Measurements from ENCODE around the gene LRRC7.
"Not testable (repeated sequence)": the region's sequence is repeated elsewhere in the genome, so short reads cannot be mapped to it uniquely, and the experiment has no call there.

LRRC7 gene

DNA sequence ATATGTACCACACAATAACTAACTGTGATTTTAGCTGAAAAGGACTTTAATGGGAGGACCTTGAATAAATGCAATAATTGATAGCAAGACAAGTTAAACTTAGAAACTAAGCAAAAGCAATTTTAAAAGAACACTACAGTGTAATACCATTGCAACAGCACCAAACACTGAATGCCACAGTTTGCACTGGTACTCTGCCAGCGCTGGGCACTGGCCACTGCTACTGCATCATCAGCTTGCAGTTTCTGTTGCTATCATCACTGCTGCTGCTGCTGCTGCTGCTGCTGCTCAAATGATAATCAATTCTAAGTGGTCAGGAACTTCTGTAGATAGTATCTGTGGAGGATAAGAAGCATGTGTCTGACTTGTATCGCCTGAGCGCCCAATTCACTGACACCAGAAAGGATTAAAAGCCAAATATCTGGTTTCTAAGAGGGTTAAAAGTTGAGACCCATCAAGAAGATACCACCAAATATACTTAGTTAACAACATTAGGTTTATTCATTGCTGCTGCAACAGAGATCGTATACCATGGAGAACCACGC lies 330.8 kb downstream of the LRRC7 start:
- DNase-seq: no peak

DNA sequence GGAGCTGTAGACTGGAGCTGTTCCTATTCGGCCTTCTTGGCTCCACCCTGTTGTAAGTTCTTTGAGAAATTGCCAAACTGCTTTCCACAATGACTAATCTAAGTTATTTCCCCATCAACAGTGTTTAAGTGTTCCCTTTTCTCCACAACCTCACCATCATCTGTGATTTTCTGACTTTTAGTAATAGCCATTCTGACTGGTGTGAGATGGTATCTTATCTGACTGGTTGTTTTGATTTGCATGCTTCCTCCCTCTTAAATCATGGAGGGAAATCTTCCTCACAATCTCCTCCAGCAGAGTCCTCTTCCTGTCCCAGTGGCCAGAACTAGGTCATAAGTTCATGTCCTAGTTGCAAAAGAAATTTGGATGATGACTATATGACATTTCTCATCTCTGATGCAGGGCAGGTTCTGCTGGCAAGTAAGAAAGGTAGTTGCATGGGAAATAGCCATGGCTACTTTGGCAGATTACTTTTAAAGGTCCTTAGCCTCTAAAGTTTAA lies 343.6 kb downstream of the LRRC7 start:
- no peak for DNase-seq

- DNase-seq: no peak
Observed at GRCh38 chr1:69913977-69914376, 346.3 kb downstream of the LRRC7 start.

GRCh38 chr1:69914976-69915765 lies 347.4 kb downstream of the LRRC7 start:
- no peak for DNase-seq

GRCh38 chr1:69919129-69919921 lies 351.6 kb downstream of the LRRC7 start:
- DNase-seq: no peak

- no peak for DNase-seq
Observed at GRCh38 chr1:69919922-69920273, 352.2 kb downstream of the LRRC7 start.

DNA sequence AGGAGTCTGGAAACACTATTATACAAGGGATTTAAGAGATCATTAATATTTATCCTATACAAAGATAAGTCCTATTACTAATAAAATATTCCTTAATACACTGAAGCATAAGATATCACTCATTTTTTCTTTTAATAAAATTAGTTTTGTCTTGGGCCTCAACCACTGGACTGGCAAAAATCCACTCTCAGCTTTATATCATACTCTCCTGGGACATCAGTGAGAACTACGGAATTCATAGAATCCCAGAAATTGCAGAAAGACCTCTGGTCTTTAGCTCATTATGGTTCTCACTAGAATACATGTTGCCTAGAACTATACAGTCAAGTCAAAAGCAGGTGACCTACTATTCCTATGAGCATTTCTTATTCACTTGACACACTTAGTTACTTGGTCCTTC lies 352.7 kb downstream of the LRRC7 start:
- DNase-seq: no peak

- DNase-seq: no peak
Observed at GRCh38 chr1:69921486-69921885, 353.8 kb downstream of the LRRC7 start.

DNA sequence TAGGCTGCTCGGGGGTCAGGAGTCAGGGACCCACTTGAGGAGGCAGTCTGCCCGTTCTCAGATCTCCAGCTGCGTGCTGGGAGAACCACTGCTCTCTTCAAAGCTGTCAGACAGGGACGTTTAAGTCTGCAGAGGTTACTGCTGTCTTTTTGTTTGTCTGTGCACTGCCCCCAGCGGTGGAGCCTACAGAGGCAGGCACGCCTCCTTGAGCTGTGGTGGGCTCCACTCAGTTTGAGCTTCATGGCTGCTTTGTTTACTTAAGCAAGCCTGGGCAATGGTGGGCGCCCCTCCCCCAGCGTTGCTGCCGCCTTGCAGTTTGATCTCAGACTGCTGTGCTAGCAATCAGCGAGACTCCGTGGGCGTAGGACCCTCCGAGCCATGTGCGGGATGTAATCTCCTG lies 360.5 kb downstream of the LRRC7 start:
- not testable (repeated sequence) for DNase-seq

DNA sequence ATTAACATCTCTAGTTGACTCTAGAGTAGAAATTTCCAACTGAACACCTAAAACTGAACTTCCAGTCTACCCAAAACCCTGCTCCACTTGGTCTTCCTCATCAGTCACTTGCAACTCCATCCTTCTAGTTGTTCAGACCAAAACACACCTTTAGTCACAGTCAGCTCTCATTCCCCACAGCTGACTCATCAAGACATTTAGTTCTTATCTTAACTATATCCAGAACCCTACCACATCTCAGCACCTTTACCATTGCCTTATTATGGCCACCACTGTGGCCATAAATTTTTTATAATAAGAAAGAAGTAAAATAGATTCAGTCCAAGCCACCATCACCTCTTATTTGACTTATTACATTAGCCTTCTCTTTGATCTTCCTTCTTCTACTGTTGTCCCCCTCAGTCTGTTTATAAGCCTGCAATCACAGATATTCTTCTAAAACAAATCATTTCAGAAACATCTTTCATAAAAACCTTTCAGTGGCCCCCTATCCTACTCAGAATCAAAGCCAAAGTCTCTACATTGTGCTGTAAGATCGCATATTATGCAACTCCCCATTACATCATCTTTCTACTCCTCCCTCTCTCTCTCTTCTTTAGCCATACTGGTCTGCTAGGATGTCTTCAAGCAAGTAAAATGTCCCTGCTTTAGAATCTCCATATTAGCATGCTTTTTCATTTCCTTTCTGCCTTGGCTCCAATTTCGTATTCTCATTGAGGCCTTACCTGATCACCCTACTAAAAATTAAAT lies 361.8 kb downstream of the LRRC7 start:
- DNase-seq: no peak

- DNase-seq: no peak
Observed at GRCh38 chr1:69930396-69930795, 362.7 kb downstream of the LRRC7 start.

DNA sequence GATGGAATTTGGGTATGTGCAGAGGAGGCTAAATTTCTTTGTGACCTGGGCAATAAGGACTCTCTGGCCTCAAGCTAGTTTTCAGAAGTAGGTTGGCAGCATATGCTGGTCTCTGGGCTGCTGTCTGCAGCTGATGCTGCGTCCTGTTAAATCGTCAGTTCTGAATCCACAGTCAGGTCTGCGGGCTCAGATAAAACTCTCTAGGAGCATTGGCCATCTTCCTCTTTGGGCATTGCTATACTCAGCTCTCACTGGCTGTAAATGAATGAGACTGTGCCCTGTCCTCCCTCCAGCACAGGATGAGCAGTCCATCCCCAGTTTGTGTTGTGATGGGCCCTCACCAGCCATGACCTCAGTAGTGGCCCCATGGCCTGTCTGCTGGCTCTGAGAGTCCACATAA lies 365.0 kb downstream of the LRRC7 start:
- DNase-seq: no peak

DNA sequence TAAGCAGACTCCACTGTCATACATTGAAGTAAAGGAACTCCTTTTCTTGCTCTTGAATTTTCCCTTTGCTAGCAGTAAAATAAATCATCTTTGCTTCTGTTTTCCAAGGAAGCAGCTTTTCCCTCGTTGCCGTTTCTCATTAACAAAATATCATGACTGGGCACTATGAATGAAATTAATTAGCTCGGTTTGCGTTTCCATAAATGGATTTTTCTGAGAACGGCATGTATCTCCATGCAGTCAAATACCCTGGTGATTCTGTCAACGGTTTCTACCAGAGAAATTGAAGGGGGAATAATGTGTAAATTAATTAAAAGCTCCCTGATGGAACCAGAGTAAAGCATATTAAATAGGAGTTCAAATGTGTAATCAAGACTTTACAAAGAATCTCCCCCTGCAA lies 372.5 kb downstream of the LRRC7 start:
- no peak for DNase-seq

- no peak for DNase-seq
Observed at GRCh38 chr1:69940816-69941215, 373.1 kb downstream of the LRRC7 start.

DNA sequence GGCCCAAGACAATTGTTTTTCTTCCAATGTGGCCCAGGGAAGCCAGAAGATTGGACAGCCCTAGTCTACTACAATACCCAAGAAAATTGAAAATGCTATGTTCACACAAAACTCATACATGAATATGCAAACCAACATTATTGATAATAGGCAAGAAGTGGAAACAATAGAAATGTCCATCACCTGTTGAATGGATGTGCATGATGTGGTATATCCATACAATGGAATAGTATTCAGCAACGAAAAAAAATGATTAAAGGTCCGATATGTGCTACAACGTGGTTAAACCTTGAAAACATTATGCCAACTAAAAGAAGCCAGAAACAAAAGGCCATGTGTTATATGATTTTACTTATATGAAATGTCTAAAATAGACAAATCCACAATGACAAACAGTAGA lies 375.3 kb downstream of the LRRC7 start:
- DNase-seq: no peak

GRCh38 chr1:69946935-69947334 lies 379.2 kb downstream of the LRRC7 start:
- no peak for DNase-seq

- no peak for DNase-seq
Observed at GRCh38 chr1:69947837-69948236, 380.1 kb downstream of the LRRC7 start.

DNA sequence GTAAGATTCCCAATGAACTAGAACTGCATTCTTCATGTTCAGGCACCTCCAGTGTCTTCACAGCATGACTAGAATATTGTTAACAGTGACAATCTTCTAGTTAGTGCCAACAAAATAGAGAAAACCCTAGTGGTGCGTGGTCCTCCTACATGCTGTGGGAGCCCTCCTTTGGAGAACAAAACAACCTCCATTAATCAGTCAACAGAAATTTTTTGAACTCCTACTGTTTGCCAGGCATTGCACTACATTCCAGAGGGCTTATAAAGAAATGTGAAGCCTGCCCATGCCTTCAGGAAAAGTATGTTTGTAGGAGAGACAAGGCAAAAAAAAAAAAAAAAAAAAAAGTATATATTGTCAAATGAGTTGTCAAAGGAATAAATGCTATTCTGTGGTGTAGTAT lies 385.0 kb downstream of the LRRC7 start:
- DNase-seq: no peak

- DNase-seq: not testable (repeated sequence)
Observed at GRCh38 chr1:69962452-69962851, 394.7 kb downstream of the LRRC7 start.

- DNase-seq: peak; percentile 52
Observed at GRCh38 chr1:69967245-69967766, 399.6 kb downstream of the LRRC7 start.

- no peak for DNase-seq
Observed at GRCh38 chr1:69976896-69977295, 409.2 kb downstream of the LRRC7 start.

GRCh38 chr1:69982992-69983391 lies 415.3 kb downstream of the LRRC7 start:
- DNase-seq: no peak

- no peak for DNase-seq
Observed at GRCh38 chr1:69985376-69985775, 417.7 kb downstream of the LRRC7 start.

Measured in NCI-H69 (cell line).